T-cell (primary cell): ENCODE data around the gene IFI30. TPM values are rescaled to one million over a fixed set of nuclear protein-coding genes. Genes with fewer than 3 reads are reported as not detected.

Experiments
- ATAC-seq, 4 experiments: fragments of 200-7000 bp in 3 of 4; fragments of 150-1000 bp in 1 of 4; cut with Tn5 transposase; replicated peaks in 1 of 4; 1 replicate in 3 of 4; 2 replicates in 1 of 4; pipeline ENCODE4 v1.10.0; 2021; ENCODE audit warnings: moderate library complexity in 3 of 4, mild to moderate bottlenecking in 2 of 4, moderate number of reproducible peaks in 1 of 4
- CTCF ChIA-PET, 2 donors: fragments of 300-600 bp; sonication (Branson Sonifier 250); formaldehyde crosslinking; loops; one replicate each; lab custom pipeline; 2022; ENCODE audit warnings: antibody characterized with exemption in 2 of 2; lab: Charles Lee
- POLR2A ChIA-PET, 2 donors: fragments of 300-600 bp; sonication (Branson Sonifier 250); formaldehyde crosslinking; loops; one replicate each; lab custom pipeline; 2022; ENCODE audit warnings: antibody characterized with exemption in 2 of 2; lab: Charles Lee
- DNase-seq, 35 experiments: peaks; one replicate each; pipeline versions ENCODE4 v3.0.0 to v3.0.0-alpha.2; 2013 to 2023
- H3K27ac ChIP-seq: one replicate; pipeline ENCODE4 v1.5.1; 2013; ENCODE audit warnings: low read length
- H3K27me3 ChIP-seq, 2 experiments: replicated peaks in 1 of 2; 1 replicate in 1 of 2; 2 replicates in 1 of 2; pipeline versions ENCODE4 v1.6.1 to v1.7.0; 2013; ENCODE audit warnings: low read length in 1 of 2, mixed read lengths in 1 of 2; ENCODE audit not compliant: control insufficient read depth in 2 of 2, insufficient read depth in 2 of 2; ENCODE audit errors: extremely low read depth in 1 of 2
- H3K36me3 ChIP-seq, 2 donors: 1 replicate in 1 of 2; 2 replicates in 1 of 2; pipeline versions ENCODE4 v1.6.1 to v1.7.0; 2013; ENCODE audit warnings: low read length in 1 of 2; ENCODE audit not compliant: control insufficient read depth in 2 of 2, insufficient read depth in 1 of 2; ENCODE audit errors: extremely low read depth in 1 of 2
- H3K4me1 ChIP-seq, 2 experiments: 1 replicate in 1 of 2; 2 replicates in 1 of 2; pipeline versions ENCODE4 v1.6.1 to v1.7.0; 2013; ENCODE audit warnings: low read length in 2 of 2, mixed read lengths in 1 of 2; ENCODE audit not compliant: insufficient read depth in 2 of 2, control insufficient read depth in 1 of 2; ENCODE audit errors: extremely low read depth in 1 of 2
- H3K4me3 ChIP-seq, 2 donors: 1 replicate in 1 of 2; 2 replicates in 1 of 2; pipeline versions ENCODE4 v1.5.1 to v1.7.0; 2013; ENCODE audit warnings: mild to moderate bottlenecking in 2 of 2, low read length in 1 of 2, moderate library complexity in 1 of 2; ENCODE audit not compliant: control insufficient read depth in 1 of 2; ENCODE audit errors: extremely low read depth in 1 of 2
- H3K9me3 ChIP-seq: 2 replicates; pipeline ENCODE4 v1.7.0; 2013
- H3K27ac Mint-ChIP-seq, 2 donors: one replicate each; pipeline ENCODE4 v1.8.0; 2020 to 2021; ENCODE audit warnings: mild to moderate bottlenecking in 2 of 2, mixed read lengths in 2 of 2
- H3K27me3 Mint-ChIP-seq, 2 donors: one replicate each; pipeline ENCODE4 v1.8.0; 2021 to 2022; ENCODE audit warnings: mixed read lengths in 2 of 2
- H3K36me3 Mint-ChIP-seq: one replicate; pipeline ENCODE4 v1.8.0; 2021; ENCODE audit warnings: mixed read lengths
- H3K4me1 Mint-ChIP-seq, 3 donors: one replicate each; pipeline ENCODE4 v1.8.0; 2020 to 2022; ENCODE audit warnings: mixed read lengths in 3 of 3, mild to moderate bottlenecking in 1 of 3
- H3K4me3 Mint-ChIP-seq, 3 donors: one replicate each; pipeline ENCODE4 v1.8.0; 2020 to 2022; ENCODE audit warnings: mild to moderate bottlenecking in 3 of 3, mixed read lengths in 3 of 3, moderate library complexity in 3 of 3
- H3K9me3 Mint-ChIP-seq, 3 donors: one replicate each; pipeline ENCODE4 v1.8.0; 2020 to 2022; ENCODE audit warnings: mixed read lengths in 3 of 3
- WGBS: methylation state at CpG from one replicate; pipeline ENCODE4 v1.1.5; 2013; ENCODE audit warnings: missing lambda C conversion rate; ENCODE audit not compliant: insufficient coverage; 5-methylcytosine and 5-hydroxymethylcytosine counted together
- total RNA-seq, 35 experiments: library from RNA in 6 of 35; stranded (reverse) in 6 of 35; fragments of 120-200 nt in 1 of 35; gene quantifications; one replicate each; pipeline versions ENCODE4 v1.2.1 to v1.2.4 and lab custom pipeline; 2013 to 2026

Gene IFI30
- total RNA-seq, 5 donors from 2014 or later (not counting 1 experiment from before 2014, with no cell fraction given) = 3.2 to 11.8 (median 5.1) TPM

- POLR2A ChIA-PET = interaction anchor here in 1 of 2 donors (0.6 to 1.0 kb wide), 4 partner anchors 12 to 289 kb away, joined by 4 to 7 read pairs (median 5); no protein-coding TSS in a partner anchor
- CTCF ChIA-PET = interaction anchor here in 1 of 2 donors (0.5 to 1.0 kb wide), 7 partner anchors 20 to 135 kb away, joined by 3 to 8 read pairs (median 6); partner anchors contain the start of genes PIK3R2 and RAB3A
- ATAC-seq = peak in 1 of 4 experiments; percentile 10
- Histone ChIP-seq H3K4me3 (peak overlapping the region; percentile 41 to 77), H3K36me3 (no peaks in the 10 kb centered on the region), H3K4me1 (peaks cover 3 to 29% of the 10 kb centered on the region in 2 experiments), H3K27me3 (peaks cover 0 to 89% of the 10 kb centered on the region in 2 experiments), H3K9me3 (no peaks in the 10 kb centered on the region), H3K27ac (no peak overlapping the region)
- Mint-ChIP-seq H3K36me3 (no peaks in the 10 kb centered on the region), H3K9me3 (no peaks in the 10 kb centered on the region), H3K4me1 (peaks cover 20 to 33% (median 22%) of the 10 kb centered on the region in 3 donors), H3K4me3 (peak overlapping the region; percentile 77 to 92 (median 81)), H3K27ac (peak overlapping the region in 1 of 2 donors; percentile 36), H3K27me3 (peaks cover 38 to 69% of the 10 kb centered on the region in 2 donors)
- 8% methylated on average over 36 of the region's 39 CpGs for WGBS
- peak in 6 of 35 experiments; percentile 5 to 33 (median 20) for DNase-seq
Measured at GRCh38 chr19:18223860-18224524, 50.4 kb downstream of the IFI30 start.

- peaks cover 0 to 89% of the 10 kb centered on the region in 2 experiments for H3K27me3 ChIP-seq
- WGBS = 3% methylated on average over 74 of the region's 81 CpGs
- no peaks in the 10 kb centered on the region for H3K9me3 ChIP-seq
- Mint-ChIP-seq H3K27me3 (peaks cover 42 to 73% of the 10 kb centered on the region in 2 donors), H3K4me3 (peak overlapping the region; percentile 77 to 92 (median 81)), H3K36me3 (no peaks in the 10 kb centered on the region), H3K9me3 (no peaks in the 10 kb centered on the region), H3K27ac (peak overlapping the region; percentile 16 to 36), H3K4me1 (peaks cover 20 to 33% (median 22%) of the 10 kb centered on the region in 3 donors)
- CTCF ChIA-PET = interaction anchor here in 1 of 2 donors (0.5 to 1.0 kb wide), 7 partner anchors 21 to 136 kb away, joined by 3 to 8 read pairs (median 6); partner anchors contain the start of genes PIK3R2 and RAB3A
- H3K36me3 ChIP-seq = no peaks in the 10 kb centered on the region
- peak overlapping the region; percentile 41 to 77 for H3K4me3 ChIP-seq
- H3K27ac ChIP-seq = no peak overlapping the region
- POLR2A ChIA-PET = interaction anchor here in 1 of 2 donors (0.6 to 1.0 kb wide), 4 partner anchors 13 to 290 kb away, joined by 4 to 7 read pairs (median 5); no protein-coding TSS in a partner anchor
- H3K4me1 ChIP-seq = peaks cover 3 to 29% of the 10 kb centered on the region in 2 experiments
- peak; percentile 94 to 99 (median 97) for ATAC-seq
- DNase-seq = peak; percentile 43 to 88 (median 71)
Measured at GRCh38 chr19:18224525-18225354, 51.1 kb downstream of the IFI30 start.

GRCh38 chr19:18225355-18225701 is 51.7 kb downstream of the IFI30 start:
- Mint-ChIP-seq H3K9me3 (no peaks in the 10 kb centered on the region), H3K27ac (no peak overlapping the region), H3K27me3 (peaks cover 46 to 73% of the 10 kb centered on the region in 2 donors), H3K4me1 (peaks cover 20 to 31% (median 22%) of the 10 kb centered on the region in 3 donors), H3K36me3 (no peaks in the 10 kb centered on the region), H3K4me3 (peak overlapping the region; percentile 3 to 92 (median 21))
- Histone ChIP-seq H3K4me1 (peaks cover 3 to 29% of the 10 kb centered on the region in 2 experiments), H3K27me3 (peaks cover 0 to 90% of the 10 kb centered on the region in 2 experiments), H3K27ac (no peak overlapping the region), H3K9me3 (no peaks in the 10 kb centered on the region), H3K4me3 (no peak overlapping the region), H3K36me3 (no peaks in the 10 kb centered on the region)
- ChIA-PET POLR2A (no interaction called here), CTCF (no interaction called here)
- ATAC-seq (no peak), DNase-seq (no peak)
- WGBS = 31% methylated on average over 9 of the region's 16 CpGs

GRCh38 chr19:18225702-18226468 is 52.3 kb downstream of the IFI30 start, which contains the start of gene PDE4C:
Gene PDE4C (minus strand): TSS chr19:18226438. CDS start chr19:18226415, 23 bp downstream.
- WGBS = 4% methylated on average over 34 of the region's 51 CpGs
- Mint-ChIP-seq H3K4me3 (peak within 1 kb of the TSS; percentile 3 to 92 (median 21)), H3K27me3 (peaks cover 49 to 76% of the 10 kb centered on the region in 2 donors), H3K27ac (peak within 1 kb of the TSS in 1 of 2 donors; percentile 55), H3K36me3 (no peaks in the 10 kb centered on the region), H3K9me3 (no peaks in the 10 kb centered on the region), H3K4me1 (peaks cover 17 to 28% (median 22%) of the 10 kb centered on the region in 3 donors)
- H3K27ac ChIP-seq = no peak within 1 kb of the TSS
- peaks cover 3 to 26% of the 10 kb centered on the region in 2 experiments for H3K4me1 ChIP-seq
- CTCF ChIA-PET = no interaction called here
- ATAC-seq (no peak), DNase-seq (no peak)
- no peaks in the 10 kb centered on the region for H3K9me3 ChIP-seq
- no peak within 1 kb of the TSS for H3K4me3 ChIP-seq
- H3K27me3 ChIP-seq = peaks cover 0 to 90% of the 10 kb centered on the region in 2 experiments
- no peaks in the 10 kb centered on the region for H3K36me3 ChIP-seq
- POLR2A ChIA-PET = no interaction called here

GRCh38 chr19:18226956-18227780 is 53.6 kb downstream of the IFI30 start:
- H3K4me1 ChIP-seq = peaks cover 3 to 26% of the 10 kb centered on the region in 2 experiments
- Mint-ChIP-seq H3K36me3 (no peaks in the 10 kb centered on the region), H3K27me3 (peaks cover 51 to 77% of the 10 kb centered on the region in 2 donors), H3K9me3 (no peaks in the 10 kb centered on the region), H3K4me1 (peaks cover 17 to 25% (median 22%) of the 10 kb centered on the region in 3 donors), H3K4me3 (peak overlapping the region in 1 of 3 donors; percentile 16), H3K27ac (peak overlapping the region in 1 of 2 donors; percentile 55)
- ChIA-PET CTCF (no interaction called here), POLR2A (no interaction called here)
- no peak overlapping the region for H3K4me3 ChIP-seq
- peaks cover 0 to 91% of the 10 kb centered on the region in 2 experiments for H3K27me3 ChIP-seq
- ATAC-seq (no peak), DNase-seq (no peak)
- no peak overlapping the region for H3K27ac ChIP-seq
- no peaks in the 10 kb centered on the region for H3K36me3 ChIP-seq
- 79% methylated on average over 13 of the region's 18 CpGs for WGBS
- no peaks in the 10 kb centered on the region for H3K9me3 ChIP-seq
